Stimulated activated CD8-positive, alpha-beta memory T cell treated with anti-CD3 and anti-CD28 coated beads, Interleukin-4, amount 100 ng/mL, for 1 hour (primary cell): ENCODE measurements around the gene TPST1.
"Not testable (repeated sequence)": the region's sequence is repeated elsewhere in the genome, so short reads cannot be mapped to it uniquely, and the experiment has no call there.

Experiments used
- DNase-seq, 2 donors: peaks; one replicate each; pipeline ENCODE4 v3.0.0-alpha.2; 2020; ENCODE audit warnings: low read depth in 2 of 2, low spot score in 1 of 2

TPST1 gene

GRCh38 chr7:66204822-66205740 lies at the start of gene TPST1:
Gene TPST1, plus strand, starts transcription at chr7:66205334. Its CDS starts 35,092 bp downstream, at chr7:66240426.
- DNase-seq = peak; percentile 53 to 64

- DNase-seq = not testable (repeated sequence)
Observed at GRCh38 chr7:66156035-66156434, 49.1 kb upstream of the TPST1 start.

GRCh38 chr7:66157060-66157459 lies 48.1 kb upstream of the TPST1 start:
- DNase-seq = no peak

GRCh38 chr7:66162622-66163021 lies 42.5 kb upstream of the TPST1 start:
- no peak for DNase-seq

GRCh38 chr7:66163186-66163610 lies 41.9 kb upstream of the TPST1 start:
- no peak for DNase-seq

- no peak for DNase-seq
Observed at GRCh38 chr7:66164356-66164755, 40.8 kb upstream of the TPST1 start.

GRCh38 chr7:66167773-66168387 lies 37.3 kb upstream of the TPST1 start:
- no peak for DNase-seq

GRCh38 chr7:66169616-66170015 lies 35.5 kb upstream of the TPST1 start:
- DNase-seq = no peak

GRCh38 chr7:66170309-66171231 lies 34.6 kb upstream of the TPST1 start:
- DNase-seq = no peak

GRCh38 chr7:66172536-66173401 lies 32.4 kb upstream of the TPST1 start:
- DNase-seq = not testable (repeated sequence)

- no peak for DNase-seq
Observed at GRCh38 chr7:66173856-66174255, 31.3 kb upstream of the TPST1 start.

GRCh38 chr7:66175006-66175405 lies 30.1 kb upstream of the TPST1 start:
- not testable (repeated sequence) for DNase-seq

GRCh38 chr7:66176914-66177313 lies 28.2 kb upstream of the TPST1 start:
- no peak for DNase-seq

GRCh38 chr7:66178258-66178657 lies 26.9 kb upstream of the TPST1 start:
- no peak for DNase-seq

GRCh38 chr7:66181329-66181728 lies 23.8 kb upstream of the TPST1 start:
- DNase-seq = no peak

- DNase-seq = no peak
Observed at GRCh38 chr7:66181845-66182244, 23.3 kb upstream of the TPST1 start.

GRCh38 chr7:66182920-66183319 lies 22.2 kb upstream of the TPST1 start:
- no peak for DNase-seq

- DNase-seq = no peak
Observed at GRCh38 chr7:66183700-66184099, 21.4 kb upstream of the TPST1 start.

- no peak for DNase-seq
Observed at GRCh38 chr7:66185680-66186187, 19.4 kb upstream of the TPST1 start.

- no peak for DNase-seq
Observed at GRCh38 chr7:66186991-66187390, 18.1 kb upstream of the TPST1 start.
